ENCODE measurements around the gene TTC19.

The TTC19 gene, protein sequence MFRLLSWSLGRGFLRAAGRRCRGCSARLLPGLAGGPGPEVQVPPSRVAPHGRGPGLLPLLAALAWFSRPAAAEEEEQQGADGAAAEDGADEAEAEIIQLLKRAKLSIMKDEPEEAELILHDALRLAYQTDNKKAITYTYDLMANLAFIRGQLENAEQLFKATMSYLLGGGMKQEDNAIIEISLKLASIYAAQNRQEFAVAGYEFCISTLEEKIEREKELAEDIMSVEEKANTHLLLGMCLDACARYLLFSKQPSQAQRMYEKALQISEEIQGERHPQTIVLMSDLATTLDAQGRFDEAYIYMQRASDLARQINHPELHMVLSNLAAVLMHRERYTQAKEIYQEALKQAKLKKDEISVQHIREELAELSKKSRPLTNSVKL

DNA sequence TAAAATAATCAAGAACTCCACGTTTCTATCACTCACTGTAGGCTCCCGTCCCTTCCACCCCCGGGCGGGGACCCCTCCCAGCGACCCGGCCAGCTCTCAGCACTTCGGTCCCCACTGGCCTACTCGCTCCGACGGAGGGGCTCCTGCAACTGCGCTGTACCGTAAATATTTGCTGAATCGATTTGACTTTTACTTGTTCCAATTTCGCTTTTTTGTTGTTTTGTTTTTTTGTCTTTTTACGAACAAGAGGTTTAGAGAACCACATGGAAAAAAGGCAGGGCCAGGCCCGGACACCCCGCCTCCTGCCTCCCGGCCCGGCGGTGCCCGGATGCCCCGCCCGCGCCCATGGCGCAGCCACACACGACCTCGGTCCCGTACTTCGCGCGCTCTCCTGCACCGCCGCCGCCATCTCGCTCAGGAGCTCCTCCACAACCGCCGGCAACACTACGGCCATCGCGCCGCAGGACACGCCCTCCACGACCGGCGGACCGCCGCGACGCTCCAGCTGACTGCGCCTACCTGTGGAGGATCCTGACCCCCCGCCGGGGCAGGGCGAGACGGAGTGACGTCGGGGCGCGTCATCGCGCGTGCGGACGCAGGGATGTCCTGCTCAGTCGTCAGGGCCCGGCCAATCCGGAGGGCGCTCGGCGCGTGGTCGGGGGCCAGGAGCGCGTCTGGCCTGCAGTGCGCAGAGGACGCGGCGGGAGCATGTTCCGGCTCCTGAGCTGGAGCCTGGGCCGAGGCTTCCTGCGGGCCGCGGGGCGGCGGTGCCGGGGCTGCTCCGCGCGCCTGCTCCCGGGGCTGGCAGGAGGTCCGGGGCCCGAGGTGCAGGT is at the start of gene TTC19, which contains the start of gene ZSWIM7:
Gene TTC19 (plus strand): TSS at position 684 of the 833 bp plus-strand sequence. CDS start 25 bp downstream, at position 709.
Gene ZSWIM7 (minus strand): TSS at position 564 of the 833 bp plus-strand sequence. CDS start 110 bp downstream, at position 454.
- DNase-seq: peak; percentile 85

DNA sequence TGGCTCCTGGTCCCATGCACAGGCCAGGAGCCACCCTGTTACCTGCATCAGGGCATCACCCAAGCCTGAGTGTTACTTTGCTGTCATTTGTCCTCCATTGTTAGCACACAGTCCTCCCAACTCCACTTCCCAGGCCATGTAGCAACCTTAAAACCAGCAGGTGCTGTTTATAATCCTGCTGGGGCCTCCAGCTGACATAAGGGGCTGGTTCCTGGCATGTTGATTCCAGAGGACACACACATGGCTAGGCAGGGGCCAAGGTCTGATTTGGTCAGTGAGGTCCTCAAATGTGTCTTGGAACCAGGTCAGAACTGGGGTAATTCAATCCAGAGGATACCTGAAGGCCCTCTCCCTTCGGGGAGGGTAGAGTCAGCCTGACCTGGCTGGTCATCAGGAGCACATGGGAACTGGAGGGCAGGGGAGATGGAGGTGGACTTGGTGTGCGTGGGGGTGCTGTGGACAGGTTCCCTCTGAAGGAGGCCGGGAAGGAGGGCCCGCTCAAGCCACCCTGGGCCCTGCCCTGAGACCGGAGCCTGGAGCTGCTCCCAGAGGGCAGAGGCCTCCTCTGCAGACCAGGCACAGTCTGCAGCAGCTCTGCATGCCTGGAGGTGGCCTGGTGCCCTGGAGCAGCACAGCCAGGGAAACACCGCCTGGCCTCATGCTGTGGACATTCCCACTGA is 48.1 kb upstream of the TTC19 start:
- no peak for DNase-seq

DNA sequence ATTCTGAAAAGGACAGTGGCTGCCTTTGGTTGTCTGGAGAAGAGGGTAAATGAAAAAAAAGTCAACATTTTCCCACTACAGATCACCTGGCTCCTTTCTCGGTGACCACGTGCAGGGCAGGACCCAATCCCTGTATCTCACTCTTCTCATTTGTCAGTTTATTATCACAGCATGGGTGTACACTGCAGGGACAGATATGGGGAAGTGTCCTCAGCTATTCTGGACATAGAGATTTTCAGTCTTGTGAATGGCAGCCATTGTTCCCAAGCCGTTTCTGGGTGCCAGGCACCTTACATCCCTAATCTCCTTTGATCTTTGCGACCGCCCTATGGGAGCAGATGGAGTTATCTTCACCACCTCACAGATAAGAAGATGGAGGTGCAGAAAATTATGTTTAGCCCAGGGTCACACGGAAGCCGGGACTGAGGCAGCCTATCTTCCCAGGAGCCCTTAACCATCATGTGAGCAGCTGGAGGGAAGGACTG is 47.5 kb upstream of the TTC19 start:
- no peak for DNase-seq

GRCh38 chr17:15952916-15953790 is 46.5 kb upstream of the TTC19 start:
- DNase-seq: no peak

DNA sequence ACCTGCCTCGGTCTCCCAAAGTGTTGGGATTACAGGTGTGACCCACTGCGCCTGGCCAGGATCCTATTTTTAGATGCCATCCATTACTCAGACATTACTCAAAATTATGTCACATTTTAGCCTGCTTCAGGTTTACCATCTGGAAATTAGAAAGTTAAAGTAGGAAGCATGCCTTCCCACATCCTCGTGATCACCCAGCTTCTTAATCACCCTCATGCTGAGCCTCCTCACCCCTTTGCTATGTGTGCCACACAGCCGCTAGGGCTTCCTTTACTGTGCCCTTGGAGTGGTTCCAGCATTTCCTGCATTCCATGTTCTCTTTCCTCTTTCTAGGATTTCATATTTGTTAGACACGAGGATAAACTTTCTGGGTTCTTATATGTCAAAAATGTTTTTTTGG is 45.4 kb upstream of the TTC19 start:
- DNase-seq: no peak

DNA sequence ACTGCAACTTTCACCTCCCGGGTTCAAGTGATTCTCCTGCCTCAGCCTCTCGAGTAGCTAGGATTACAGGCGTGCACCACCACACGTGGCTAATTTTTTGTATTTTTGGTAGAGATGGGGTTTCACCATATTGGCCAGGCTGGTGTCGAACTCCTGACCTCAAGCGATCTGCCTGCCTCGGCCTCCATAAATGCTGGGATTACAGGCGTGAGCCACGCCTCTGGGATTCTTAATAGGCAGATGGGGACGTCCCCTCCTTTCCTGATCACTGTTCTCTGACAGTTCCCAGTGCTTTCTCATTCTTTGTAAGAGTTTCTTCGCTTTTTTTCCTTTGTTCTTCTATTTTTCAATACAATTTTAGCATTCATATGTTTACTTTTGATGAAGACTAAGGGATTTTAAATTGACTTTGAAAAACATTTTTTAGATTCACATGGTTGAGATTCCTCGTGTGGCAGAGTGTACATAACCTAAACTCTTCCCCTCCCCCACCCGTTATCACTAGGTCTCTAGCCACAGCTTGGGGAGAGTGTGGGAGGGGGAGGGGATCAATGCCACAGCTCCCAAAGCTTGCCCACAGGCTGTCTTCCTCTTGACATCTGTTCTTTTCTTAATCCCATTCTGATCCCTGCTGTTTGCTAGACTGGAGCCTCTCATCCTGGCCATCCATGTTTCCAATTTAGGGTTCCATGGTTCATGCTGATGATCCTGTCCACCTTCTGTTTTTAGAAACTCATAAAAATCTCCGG is 43.7 kb upstream of the TTC19 start:
- no peak for DNase-seq

DNA sequence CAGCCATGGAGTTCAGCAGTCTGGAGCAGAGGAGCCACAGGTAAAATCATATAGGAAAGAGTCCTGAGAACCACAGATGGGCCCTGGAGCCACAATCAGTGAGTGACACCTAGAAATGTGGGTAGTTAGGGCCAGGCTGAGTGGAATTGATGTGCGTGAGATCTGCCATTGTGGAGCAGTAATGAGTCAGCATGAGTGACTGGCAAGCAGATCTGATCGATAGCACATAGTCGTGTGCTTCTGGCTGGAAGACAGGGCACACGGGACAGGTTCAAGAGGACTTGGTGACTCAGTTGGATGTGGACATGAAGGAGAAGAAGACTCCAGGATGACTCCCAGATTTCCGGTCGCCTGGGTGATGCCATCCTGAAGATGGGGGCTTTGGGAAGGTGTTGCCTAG is 42.4 kb upstream of the TTC19 start:
- DNase-seq: no peak

DNA sequence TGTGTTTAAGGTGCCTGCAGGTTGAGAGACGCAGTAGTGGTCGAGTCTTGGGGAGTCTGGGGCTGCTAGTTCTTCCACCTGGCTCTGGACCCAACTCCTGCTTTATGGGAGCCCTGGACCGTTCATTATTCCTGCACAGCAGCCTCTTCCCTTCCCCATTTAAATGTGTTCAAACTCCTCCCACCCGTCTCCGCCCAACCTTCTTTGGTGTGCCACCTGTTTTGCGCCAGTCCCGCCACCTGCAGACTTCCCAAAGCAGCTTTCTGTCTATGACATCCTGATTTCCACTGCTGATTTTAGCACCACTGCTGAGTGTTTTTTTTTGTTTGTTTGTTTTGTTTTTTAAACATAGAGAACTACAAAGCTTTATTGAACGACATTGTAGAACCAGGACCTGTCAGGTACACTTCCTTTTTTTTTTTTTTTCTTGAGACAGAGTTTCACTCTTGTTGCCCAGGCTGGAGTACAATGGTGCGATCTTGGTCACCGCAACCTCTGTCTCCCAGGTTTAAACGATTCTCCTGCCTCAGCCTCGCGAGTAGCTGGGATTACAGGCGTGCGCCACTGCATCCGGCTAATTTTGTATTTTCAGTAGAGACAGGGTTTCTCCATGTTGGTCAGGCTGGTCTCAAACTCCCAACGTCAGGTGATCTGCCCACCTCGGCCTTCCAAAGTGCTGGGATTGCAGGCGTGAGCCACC is 41.9 kb upstream of the TTC19 start:
- DNase-seq: no peak

DNA sequence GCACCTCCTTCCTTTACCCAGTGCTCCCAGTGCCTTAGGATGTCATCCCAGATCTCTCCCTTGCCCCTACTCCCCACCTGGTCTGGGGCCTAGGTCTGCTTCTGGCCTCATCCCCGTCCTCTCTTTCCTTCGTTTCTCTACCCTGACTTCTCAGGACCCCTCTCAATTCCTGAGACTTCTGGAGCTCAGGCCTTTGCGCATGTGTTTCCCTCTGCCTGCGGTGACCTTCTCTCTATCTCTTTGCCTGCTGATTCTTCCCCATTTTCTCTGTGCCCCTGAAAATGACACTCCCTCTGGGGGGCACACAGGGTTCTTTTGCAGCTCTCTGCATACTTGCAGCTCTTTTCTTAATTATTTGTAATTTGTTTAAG is 41.2 kb upstream of the TTC19 start:
- DNase-seq: no peak

GRCh38 chr17:15963670-15964110 is 35.9 kb upstream of the TTC19 start:
- DNase-seq: no peak

DNA sequence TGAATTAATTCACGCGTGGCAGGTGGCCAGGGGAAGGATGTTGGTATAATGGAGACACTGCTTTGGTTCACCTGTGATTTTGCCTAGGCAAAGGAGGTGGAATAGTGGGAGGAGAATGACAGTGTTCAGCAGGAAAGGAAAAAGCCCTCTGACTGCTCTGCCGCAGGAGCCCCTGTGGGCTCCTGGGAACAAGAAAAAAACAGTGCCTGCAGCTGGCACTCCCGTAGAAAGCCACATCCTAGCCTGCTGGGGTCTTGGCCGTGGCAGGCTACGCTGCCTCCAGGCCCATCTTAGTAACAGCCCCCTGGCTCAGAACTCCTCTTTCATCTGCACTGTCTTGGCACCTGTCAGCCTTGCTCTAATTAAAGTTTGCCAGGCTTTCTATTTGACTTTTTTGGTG is 34.1 kb upstream of the TTC19 start:
- no peak for DNase-seq

DNA sequence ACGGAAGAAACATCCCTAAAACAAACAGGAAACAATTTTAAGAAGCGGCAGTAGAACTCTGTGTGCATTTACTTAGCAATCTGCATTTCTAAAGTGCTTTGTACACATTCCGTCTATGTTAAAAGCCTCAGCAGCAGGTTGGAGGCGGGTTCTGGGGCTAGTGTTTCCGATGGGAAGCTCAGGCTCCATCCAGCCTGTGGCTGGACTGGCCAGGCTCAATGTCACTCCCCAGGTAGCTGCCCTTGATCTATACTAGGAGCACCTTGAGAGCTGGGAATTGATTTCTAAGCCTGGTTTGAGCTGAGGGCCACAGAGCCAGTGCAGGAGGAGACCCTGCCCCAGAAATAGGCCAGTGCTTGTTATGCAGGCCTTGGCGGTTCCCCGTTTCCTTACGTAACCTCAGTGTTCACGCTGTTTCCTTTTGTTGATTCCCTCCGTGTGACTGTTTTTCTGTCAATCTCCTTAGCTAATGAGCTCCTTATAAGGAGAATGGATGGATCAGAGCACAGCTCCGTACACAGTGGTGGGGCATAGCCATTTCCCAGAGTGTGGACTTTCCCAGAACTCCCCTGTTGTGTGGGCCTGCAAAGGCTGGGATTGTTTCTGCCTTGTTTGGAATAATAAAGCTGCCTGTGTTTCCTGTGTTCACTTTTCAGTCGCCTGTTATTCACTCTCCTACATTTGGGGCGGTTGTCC is 33.3 kb upstream of the TTC19 start:
- DNase-seq: peak; percentile 23

DNA sequence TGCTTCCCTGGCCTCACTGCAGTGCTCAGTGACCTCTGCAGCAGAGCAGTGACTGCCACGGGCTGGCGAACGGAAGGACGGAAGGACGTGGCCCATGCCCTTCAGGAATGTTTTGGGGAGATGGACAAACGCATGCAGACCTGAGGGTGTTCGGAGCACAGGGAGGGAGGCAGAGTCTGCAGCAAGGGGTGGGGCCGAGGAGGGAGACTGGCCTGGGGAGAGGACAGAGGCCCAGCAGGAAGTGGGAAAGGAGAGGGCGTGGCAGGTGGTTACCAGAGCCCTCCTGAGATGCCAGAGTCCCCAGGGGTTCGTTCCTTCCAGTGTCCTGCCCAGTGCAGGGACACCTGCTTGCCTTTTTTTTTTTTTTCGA is 32.8 kb upstream of the TTC19 start:
- peak; percentile 1 for DNase-seq

GRCh38 chr17:15967706-15968399 is 31.8 kb upstream of the TTC19 start:
- DNase-seq: no peak

- no peak for DNase-seq
Measured at GRCh38 chr17:15969463-15969862, 30.2 kb upstream of the TTC19 start.

- no peak for DNase-seq
Measured at GRCh38 chr17:15970500-15970899, 29.1 kb upstream of the TTC19 start.

- DNase-seq: no peak
Measured at GRCh38 chr17:15971098-15971678, 28.4 kb upstream of the TTC19 start.

DNA sequence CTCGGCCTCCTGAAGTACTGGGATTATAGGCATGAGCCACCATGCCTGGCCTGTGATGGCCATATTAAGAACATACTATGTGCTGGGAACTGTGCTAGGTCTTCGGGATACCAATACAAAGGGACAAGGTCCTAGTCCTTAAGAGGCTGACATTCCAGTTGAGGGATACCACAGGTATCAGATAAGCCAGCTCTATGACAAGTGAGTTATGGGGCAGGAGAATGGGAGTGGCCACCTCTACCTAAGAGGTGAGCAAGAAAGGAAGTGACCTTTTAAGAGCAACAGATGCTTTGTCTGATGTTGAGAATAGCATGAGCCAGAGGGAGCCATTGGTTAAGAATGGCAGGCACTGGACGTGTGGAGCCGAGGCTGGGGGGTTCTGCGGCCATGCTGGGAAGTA is 27.7 kb upstream of the TTC19 start:
- no peak for DNase-seq

GRCh38 chr17:15972497-15972951 is 27.1 kb upstream of the TTC19 start:
- no peak for DNase-seq
